ENCODE results near the gene SUSD5.

SUSD5 gene

DNA sequence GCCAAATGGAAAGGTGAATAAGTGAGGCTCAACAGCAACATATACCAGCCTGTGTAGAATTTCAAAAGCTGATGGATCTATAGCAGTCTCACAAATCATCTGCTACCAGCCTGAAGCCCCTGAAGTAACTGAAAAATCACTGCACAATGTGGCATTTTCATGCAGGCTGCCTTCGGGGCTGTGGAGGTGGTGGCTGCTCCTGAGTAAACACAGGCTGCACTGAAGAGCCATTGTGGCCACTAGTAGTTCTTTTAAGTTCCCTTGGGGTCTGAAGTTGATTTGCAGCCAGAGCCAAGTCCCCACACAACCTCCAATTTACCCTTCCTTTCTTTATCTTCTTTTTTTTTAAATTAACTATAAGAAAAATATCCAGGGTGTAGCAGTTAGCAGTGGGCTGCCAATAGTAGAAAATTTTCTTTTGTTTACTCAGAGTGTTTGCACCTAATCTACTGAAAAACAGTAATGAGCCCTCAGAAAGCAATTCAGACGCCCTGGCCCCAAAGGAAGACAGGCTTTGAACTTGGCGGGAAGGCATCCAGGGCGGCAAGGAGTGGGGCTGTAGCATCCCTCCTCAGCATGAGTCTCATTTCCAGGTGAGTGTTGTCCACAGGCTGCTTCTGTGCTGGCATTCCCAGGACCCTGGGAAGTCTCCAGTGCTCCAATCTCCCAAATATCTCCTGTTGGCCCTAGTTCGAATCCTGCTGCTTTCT, 13.3 kb upstream of the SUSD5 start:
- no peak overlapping the region for H3K9ac ChIP-seq (ENCODE audit: low read depth in 1 of 2, low read length in 2 of 2)
- H3K36me3 ChIP-seq (ENCODE audit: control insufficient read depth in 1 of 2, insufficient read depth in 2 of 2, low read length in 2 of 2): no peaks in the 10 kb centered on the region
- no peaks in the 10 kb centered on the region for H3K9me3 ChIP-seq (ENCODE audit: control insufficient read depth in 1 of 2, low read length in 2 of 2)
- no peak overlapping the region for H3K4me3 ChIP-seq (ENCODE audit: low read depth in 1 of 2, low read length in 2 of 2)
- no peaks in the 10 kb centered on the region for H3K27me3 ChIP-seq (ENCODE audit: control insufficient read depth in 1 of 2, insufficient read depth in 2 of 2, low read length in 2 of 2)
- no peak overlapping the region for H3K27ac ChIP-seq (ENCODE audit: low read depth, low read length)
- no peaks in the 10 kb centered on the region for H3K4me1 ChIP-seq (ENCODE audit: control insufficient read depth in 1 of 2, insufficient read depth in 2 of 2, low read length in 2 of 2)

DNA sequence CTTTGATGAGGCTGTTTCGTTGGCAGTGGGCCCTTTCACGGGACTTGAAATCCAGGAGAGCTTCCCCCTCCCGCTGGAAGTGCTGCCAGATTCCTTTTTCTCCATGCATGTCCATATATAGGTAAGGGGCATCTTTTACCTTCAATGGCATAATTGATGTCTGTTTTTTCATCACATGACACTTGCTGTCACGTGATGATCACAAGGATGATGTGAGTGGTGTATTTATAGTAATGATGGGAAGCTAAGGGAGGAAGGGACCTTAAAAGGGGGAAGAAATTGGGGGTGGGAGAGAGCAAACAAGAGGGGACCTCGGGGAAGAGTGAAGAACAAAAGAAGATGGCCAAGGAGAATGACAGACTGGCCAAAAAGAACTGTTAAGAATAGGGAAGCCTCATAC, 11.3 kb upstream of the SUSD5 start:
- Histone ChIP-seq H3K9me3 (ENCODE audit: control insufficient read depth in 1 of 2, low read length in 2 of 2) (no peaks in the 10 kb centered on the region), H3K9ac (ENCODE audit: low read depth in 1 of 2, low read length in 2 of 2) (no peak overlapping the region), H3K36me3 (ENCODE audit: control insufficient read depth in 1 of 2, insufficient read depth in 2 of 2, low read length in 2 of 2) (no peaks in the 10 kb centered on the region), H3K4me1 (ENCODE audit: control insufficient read depth in 1 of 2, insufficient read depth in 2 of 2, low read length in 2 of 2) (no peaks in the 10 kb centered on the region), H3K27ac (ENCODE audit: low read depth, low read length) (no peak overlapping the region), H3K4me3 (ENCODE audit: low read depth in 1 of 2, low read length in 2 of 2) (no peak overlapping the region), H3K27me3 (ENCODE audit: control insufficient read depth in 1 of 2, insufficient read depth in 2 of 2, low read length in 2 of 2) (no peaks in the 10 kb centered on the region)

DNA sequence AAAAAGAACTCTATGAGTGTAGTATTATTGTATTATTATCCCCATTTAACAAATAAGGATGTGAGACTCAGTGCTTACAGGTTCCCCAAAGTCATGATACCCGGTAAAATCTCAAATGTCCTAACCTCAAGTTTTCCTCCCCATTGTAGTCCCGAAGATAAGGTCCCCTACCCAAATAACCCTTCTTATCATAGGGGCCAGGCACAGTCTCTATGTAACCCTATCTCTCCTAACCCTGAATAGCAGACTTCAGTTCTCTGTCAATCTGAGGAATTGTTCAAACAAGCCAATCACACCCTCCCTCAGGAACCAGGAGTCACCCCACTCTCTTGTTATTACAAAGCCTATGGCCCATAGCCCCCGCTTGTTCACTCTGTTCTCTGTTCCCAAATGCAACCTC, 10.5 kb upstream of the SUSD5 start:
- H3K9ac ChIP-seq (ENCODE audit: low read depth in 1 of 2, low read length in 2 of 2): no peak overlapping the region
- H3K4me3 ChIP-seq (ENCODE audit: low read depth in 1 of 2, low read length in 2 of 2): no peak overlapping the region
- no peaks in the 10 kb centered on the region for H3K27me3 ChIP-seq (ENCODE audit: control insufficient read depth in 1 of 2, insufficient read depth in 2 of 2, low read length in 2 of 2)
- H3K4me1 ChIP-seq (ENCODE audit: control insufficient read depth in 1 of 2, insufficient read depth in 2 of 2, low read length in 2 of 2): no peaks in the 10 kb centered on the region
- no peaks in the 10 kb centered on the region for H3K9me3 ChIP-seq (ENCODE audit: control insufficient read depth in 1 of 2, low read length in 2 of 2)
- no peaks in the 10 kb centered on the region for H3K36me3 ChIP-seq (ENCODE audit: control insufficient read depth in 1 of 2, insufficient read depth in 2 of 2, low read length in 2 of 2)
- no peak overlapping the region for H3K27ac ChIP-seq (ENCODE audit: low read depth, low read length)

DNA sequence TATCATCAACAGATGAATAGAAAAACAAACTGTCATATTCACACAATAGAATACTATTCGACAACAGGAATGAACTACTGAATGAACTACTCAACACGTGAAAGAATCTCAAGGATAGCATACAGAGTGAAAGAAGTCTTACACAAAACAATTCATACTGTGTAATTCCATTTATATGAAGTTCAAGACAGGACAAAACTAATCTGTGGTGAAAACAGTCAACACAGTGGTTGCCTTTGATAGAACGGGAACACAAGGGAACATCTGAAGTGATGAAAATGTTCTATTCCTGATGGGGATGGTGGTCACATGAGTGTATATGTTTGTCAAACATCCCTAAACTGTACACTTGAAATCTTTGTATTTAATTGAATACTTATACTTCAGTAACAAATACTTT, 2.6 kb upstream of the SUSD5 start:
- Histone ChIP-seq H3K27me3 (ENCODE audit: control insufficient read depth in 1 of 2, insufficient read depth in 2 of 2, low read length in 2 of 2) (peaks cover 24 to 30% of the 10 kb centered on the region in 2 donors), H3K9ac (ENCODE audit: low read depth in 1 of 2, low read length in 2 of 2) (no peak overlapping the region), H3K9me3 (ENCODE audit: control insufficient read depth in 1 of 2, low read length in 2 of 2) (no peaks in the 10 kb centered on the region), H3K4me3 (ENCODE audit: low read depth in 1 of 2, low read length in 2 of 2) (no peak overlapping the region), H3K36me3 (ENCODE audit: control insufficient read depth in 1 of 2, insufficient read depth in 2 of 2, low read length in 2 of 2) (no peaks in the 10 kb centered on the region), H3K27ac (ENCODE audit: low read depth, low read length) (no peak overlapping the region), H3K4me1 (ENCODE audit: control insufficient read depth in 1 of 2, insufficient read depth in 2 of 2, low read length in 2 of 2) (no peaks in the 10 kb centered on the region)

DNA sequence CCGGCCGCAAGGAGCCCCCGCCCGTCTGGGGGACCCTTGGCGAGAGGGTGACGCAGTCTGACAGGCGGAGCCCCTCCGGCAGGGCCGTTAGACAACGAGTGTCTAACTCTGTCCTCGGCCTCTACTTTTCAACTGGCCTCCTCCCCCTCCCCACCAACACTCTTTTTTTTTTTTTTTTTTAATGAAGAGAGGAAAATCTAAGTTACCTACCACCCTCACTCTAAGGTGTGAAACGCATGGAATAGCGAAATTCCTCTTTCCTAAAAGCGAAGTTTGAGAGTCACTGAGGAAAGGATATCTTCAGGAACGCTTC, 521 bp upstream of the SUSD5 start:
- Histone ChIP-seq H3K9ac (ENCODE audit: low read depth in 1 of 2, low read length in 2 of 2) (no peak overlapping the region), H3K4me3 (ENCODE audit: low read depth in 1 of 2, low read length in 2 of 2) (peak overlapping the region in 1 of 2 donors; percentile 41), H3K4me1 (ENCODE audit: control insufficient read depth in 1 of 2, insufficient read depth in 2 of 2, low read length in 2 of 2) (no peaks in the 10 kb centered on the region), H3K9me3 (ENCODE audit: control insufficient read depth in 1 of 2, low read length in 2 of 2) (no peaks in the 10 kb centered on the region), H3K36me3 (ENCODE audit: control insufficient read depth in 1 of 2, insufficient read depth in 2 of 2, low read length in 2 of 2) (no peaks in the 10 kb centered on the region), H3K27ac (ENCODE audit: low read depth, low read length) (no peak overlapping the region), H3K27me3 (ENCODE audit: control insufficient read depth in 1 of 2, insufficient read depth in 2 of 2, low read length in 2 of 2) (peaks cover 28 to 31% of the 10 kb centered on the region in 2 donors)

DNA sequence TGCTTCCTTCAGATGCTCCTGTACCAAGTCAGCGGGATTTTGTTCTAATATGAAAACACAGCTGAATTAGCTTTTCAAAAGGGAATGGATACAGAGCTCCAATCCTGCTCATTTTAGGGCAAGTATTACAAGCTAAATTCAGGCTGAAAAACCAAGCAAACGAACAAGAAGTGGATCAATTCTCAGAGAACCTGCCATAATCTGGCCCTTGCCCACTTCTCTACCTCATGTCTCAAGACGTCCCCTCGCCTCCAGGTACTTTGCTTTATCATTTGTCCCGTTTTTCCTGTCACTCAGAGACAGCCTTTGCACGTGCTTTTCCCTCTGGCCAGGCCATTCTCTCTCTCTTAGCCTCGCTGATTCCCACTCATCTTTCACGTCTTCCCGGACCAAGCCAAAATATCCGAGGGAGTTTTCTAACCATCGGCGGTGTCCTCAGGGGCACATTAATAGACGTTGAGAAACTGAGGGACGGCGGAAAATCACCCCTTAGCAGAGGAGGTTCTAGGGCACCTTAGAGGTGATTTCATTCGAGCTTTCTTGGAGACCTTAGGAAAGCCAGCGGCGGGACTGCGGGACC, 654 bp downstream of the SUSD5 start:
- no peaks in the 10 kb centered on the region for H3K9me3 ChIP-seq (ENCODE audit: control insufficient read depth in 1 of 2, low read length in 2 of 2)
- no peaks in the 10 kb centered on the region for H3K36me3 ChIP-seq (ENCODE audit: control insufficient read depth in 1 of 2, insufficient read depth in 2 of 2, low read length in 2 of 2)
- H3K4me1 ChIP-seq (ENCODE audit: control insufficient read depth in 1 of 2, insufficient read depth in 2 of 2, low read length in 2 of 2): no peaks in the 10 kb centered on the region
- no peak overlapping the region for H3K4me3 ChIP-seq (ENCODE audit: low read depth in 1 of 2, low read length in 2 of 2)
- no peak overlapping the region for H3K9ac ChIP-seq (ENCODE audit: low read depth in 1 of 2, low read length in 2 of 2)
- peaks cover 28 to 31% of the 10 kb centered on the region in 2 donors for H3K27me3 ChIP-seq (ENCODE audit: control insufficient read depth in 1 of 2, insufficient read depth in 2 of 2, low read length in 2 of 2)
- H3K27ac ChIP-seq (ENCODE audit: low read depth, low read length): no peak overlapping the region

DNA sequence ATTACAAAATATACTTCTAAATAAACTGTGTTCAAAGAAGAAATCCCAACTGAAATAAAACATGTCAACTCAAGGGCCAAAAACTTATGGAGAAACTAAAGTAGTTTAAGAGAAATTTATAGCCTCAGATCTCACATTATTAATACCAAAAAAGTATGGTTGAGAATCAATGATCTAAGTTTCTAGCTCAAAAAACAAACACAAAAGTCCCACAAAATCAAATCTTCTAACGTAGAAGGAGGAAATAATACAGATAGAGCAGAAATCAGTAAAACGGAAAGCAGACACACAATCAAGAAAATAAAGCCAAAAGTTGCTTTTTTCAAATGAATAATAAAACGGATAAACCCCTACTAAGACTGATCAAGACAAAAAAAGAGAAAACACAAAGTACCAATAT, 2.9 kb downstream of the SUSD5 start:
- H3K36me3 ChIP-seq (ENCODE audit: control insufficient read depth in 1 of 2, insufficient read depth in 2 of 2, low read length in 2 of 2): no peaks in the 10 kb centered on the region
- no peak overlapping the region for H3K4me3 ChIP-seq (ENCODE audit: low read depth in 1 of 2, low read length in 2 of 2)
- peaks cover 28 to 31% of the 10 kb centered on the region in 2 donors for H3K27me3 ChIP-seq (ENCODE audit: control insufficient read depth in 1 of 2, insufficient read depth in 2 of 2, low read length in 2 of 2)
- H3K9me3 ChIP-seq (ENCODE audit: control insufficient read depth in 1 of 2, low read length in 2 of 2): no peaks in the 10 kb centered on the region
- no peaks in the 10 kb centered on the region for H3K4me1 ChIP-seq (ENCODE audit: control insufficient read depth in 1 of 2, insufficient read depth in 2 of 2, low read length in 2 of 2)
- no peak overlapping the region for H3K27ac ChIP-seq (ENCODE audit: low read depth, low read length)
- no peak overlapping the region for H3K9ac ChIP-seq (ENCODE audit: low read depth in 1 of 2, low read length in 2 of 2)

DNA sequence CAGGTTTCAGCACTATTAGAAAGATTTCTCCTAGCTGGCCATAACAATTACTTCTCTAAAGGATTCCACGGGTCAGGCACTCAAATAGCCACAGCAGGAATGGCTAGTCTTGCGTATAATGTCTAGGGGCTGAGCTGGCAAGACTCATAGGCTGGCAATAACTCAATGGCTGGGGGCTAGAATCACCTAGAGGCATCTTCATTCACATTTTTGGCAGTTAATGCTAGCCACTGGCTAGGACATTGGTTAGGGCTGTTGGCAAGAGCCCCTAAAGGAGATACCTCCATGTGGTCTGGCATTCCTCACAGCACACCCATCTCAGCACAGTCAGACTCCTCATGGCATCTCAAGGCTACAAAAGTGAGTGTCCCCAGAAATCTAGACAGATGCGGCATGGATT, 6.2 kb downstream of the SUSD5 start:
- no peak overlapping the region for H3K9ac ChIP-seq (ENCODE audit: low read depth in 1 of 2, low read length in 2 of 2)
- H3K27me3 ChIP-seq (ENCODE audit: control insufficient read depth in 1 of 2, insufficient read depth in 2 of 2, low read length in 2 of 2): peaks cover 7 to 12% of the 10 kb centered on the region in 2 donors
- no peak overlapping the region for H3K27ac ChIP-seq (ENCODE audit: low read depth, low read length)
- H3K36me3 ChIP-seq (ENCODE audit: control insufficient read depth in 1 of 2, insufficient read depth in 2 of 2, low read length in 2 of 2): no peaks in the 10 kb centered on the region
- no peak overlapping the region for H3K4me3 ChIP-seq (ENCODE audit: low read depth in 1 of 2, low read length in 2 of 2)
- peaks cover 0 to 4% of the 10 kb centered on the region in 2 donors for H3K9me3 ChIP-seq (ENCODE audit: control insufficient read depth in 1 of 2, low read length in 2 of 2)
- H3K4me1 ChIP-seq (ENCODE audit: control insufficient read depth in 1 of 2, insufficient read depth in 2 of 2, low read length in 2 of 2): peaks cover 0 to 5% of the 10 kb centered on the region in 2 donors

DNA sequence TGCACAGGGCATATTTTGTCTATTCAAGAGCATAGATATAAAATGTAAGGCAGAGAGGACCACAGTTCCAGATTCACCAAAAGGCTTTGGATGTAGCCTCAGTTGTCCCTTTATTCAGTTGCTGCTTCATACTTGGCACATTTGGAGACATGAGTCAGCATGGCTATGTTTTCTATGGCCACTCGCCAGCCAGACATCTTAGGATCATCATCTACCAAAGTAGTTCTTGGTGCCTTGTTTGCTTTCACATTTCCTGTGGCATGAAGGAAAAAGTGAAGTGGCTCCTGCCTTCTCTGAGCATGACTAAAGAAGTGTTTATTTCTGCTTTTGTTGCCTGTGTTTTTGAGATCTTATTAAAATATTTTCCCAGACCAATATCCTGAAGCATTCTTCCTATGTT, 7.2 kb downstream of the SUSD5 start:
- H3K36me3 ChIP-seq (ENCODE audit: control insufficient read depth in 1 of 2, insufficient read depth in 2 of 2, low read length in 2 of 2): no peaks in the 10 kb centered on the region
- peaks cover 3 to 4% of the 10 kb centered on the region in 2 donors for H3K27me3 ChIP-seq (ENCODE audit: control insufficient read depth in 1 of 2, insufficient read depth in 2 of 2, low read length in 2 of 2)
- no peak overlapping the region for H3K9ac ChIP-seq (ENCODE audit: low read depth in 1 of 2, low read length in 2 of 2)
- peaks cover 0 to 4% of the 10 kb centered on the region in 2 donors for H3K9me3 ChIP-seq (ENCODE audit: control insufficient read depth in 1 of 2, low read length in 2 of 2)
- peaks cover 0 to 5% of the 10 kb centered on the region in 2 donors for H3K4me1 ChIP-seq (ENCODE audit: control insufficient read depth in 1 of 2, insufficient read depth in 2 of 2, low read length in 2 of 2)
- no peak overlapping the region for H3K27ac ChIP-seq (ENCODE audit: low read depth, low read length)
- H3K4me3 ChIP-seq (ENCODE audit: low read depth in 1 of 2, low read length in 2 of 2): no peak overlapping the region

DNA sequence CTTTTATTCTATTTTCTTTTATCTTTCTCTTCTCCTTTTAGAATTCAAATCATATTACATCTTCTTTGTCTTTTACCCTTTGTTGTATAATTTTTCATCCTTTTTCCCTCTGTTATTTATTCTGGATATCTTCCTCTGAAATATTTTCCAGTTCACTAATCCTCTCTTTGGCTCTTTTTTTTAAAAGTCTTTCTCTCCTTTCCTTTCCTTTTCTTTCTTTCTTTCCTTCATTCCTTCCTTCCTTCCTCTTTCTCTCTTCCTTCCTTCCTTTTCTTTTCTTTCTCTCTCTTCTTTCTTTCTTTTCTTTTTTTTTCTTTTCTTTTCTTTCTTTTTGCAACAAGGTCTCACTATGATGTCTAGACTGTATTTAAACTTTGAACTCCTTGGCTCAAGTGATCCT, 9.3 kb downstream of the SUSD5 start:
- H3K9ac ChIP-seq (ENCODE audit: low read depth in 1 of 2, low read length in 2 of 2): no peak overlapping the region
- H3K36me3 ChIP-seq (ENCODE audit: control insufficient read depth in 1 of 2, insufficient read depth in 2 of 2, low read length in 2 of 2): no peaks in the 10 kb centered on the region
- H3K27ac ChIP-seq (ENCODE audit: low read depth, low read length): no peak overlapping the region
- H3K27me3 ChIP-seq (ENCODE audit: control insufficient read depth in 1 of 2, insufficient read depth in 2 of 2, low read length in 2 of 2): peaks cover 0 to under 1% of the 10 kb centered on the region in 2 donors
- H3K9me3 ChIP-seq (ENCODE audit: control insufficient read depth in 1 of 2, low read length in 2 of 2): peaks cover 0 to 4% of the 10 kb centered on the region in 2 donors
- peaks cover 0 to 5% of the 10 kb centered on the region in 2 donors for H3K4me1 ChIP-seq (ENCODE audit: control insufficient read depth in 1 of 2, insufficient read depth in 2 of 2, low read length in 2 of 2)
- H3K4me3 ChIP-seq (ENCODE audit: low read depth in 1 of 2, low read length in 2 of 2): no peak overlapping the region
